ENCODE measurements around the gene TMEM207.

GRCh38 chr3:190397889-190398288 lies 51.8 kb downstream of the TMEM207 start:
- no peak for TF ChIP-seq CTCF (IDR thresholded peaks at IDR 0.05; ENCODE audit: low read depth, low read length, missing input control)
- TF ChIP-seq SP1 (IDR thresholded peaks at IDR 0.05) = no peak
- TF ChIP-seq REST (IDR thresholded peaks at IDR 0.05) = no peak
- no peak for TF ChIP-seq FOXA2 (IDR thresholded peaks at IDR 0.05)
- no peak for TF ChIP-seq ZBTB33 (IDR thresholded peaks at IDR 0.05)
- TF ChIP-seq TAF1 (conservative IDR thresholded peaks at IDR 0.05) = no peak
- no peak for TF ChIP-seq JUND (IDR thresholded peaks at IDR 0.05)
- TF ChIP-seq ATF3 (IDR thresholded peaks at IDR 0.05) = no peak
- no peak for TF ChIP-seq GABPA (IDR thresholded peaks at IDR 0.05 in 1 of 2, conservative IDR thresholded peaks at IDR 0.05 in 1 of 2)
- no peak for TF ChIP-seq RXRA (IDR thresholded peaks at IDR 0.05)
- no peak for TF ChIP-seq MAX (IDR thresholded peaks at IDR 0.05)
